Peyer's patch (tissue), 4 donors: ENCODE measurements around the gene MED20. TPM values are rescaled to one million over a fixed set of nuclear protein-coding genes. Genes with fewer than 3 reads are reported as not detected.
"Not testable (repeated sequence)": the region's sequence is repeated elsewhere in the genome, so short reads cannot be mapped to it uniquely, and the experiment has no call there.

Source experiments
- DNase-seq, 3 donors: peaks; one replicate each; pipeline ENCODE4 v3.0.0-alpha.2; 2017 to 2019
- H3K27ac ChIP-seq, 4 donors: fragments of 200-600 bp; sonication (generic); one replicate each; pipeline ENCODE4 v1.5.1; 2016 to 2019
- H3K27me3 ChIP-seq, 2 donors: fragments of 200-600 bp; sonication (generic); one replicate each; pipeline ENCODE4 v1.5.1; 2019
- H3K36me3 ChIP-seq, 3 donors: fragments of 200-600 bp; sonication (generic); one replicate each; pipeline ENCODE4 v1.5.1; 2016 to 2019
- H3K4me1 ChIP-seq, 4 donors: fragments of 200-600 bp; sonication (generic); one replicate each; pipeline ENCODE4 v1.5.1; 2016 to 2019
- H3K4me3 ChIP-seq, 4 donors: fragments of 200-600 bp; sonication (generic); 1 replicate in 3 of 4; 2 replicates in 1 of 4; pipeline ENCODE4 v1.5.1; 2016 to 2019; ENCODE audit warnings: mild to moderate bottlenecking in 1 of 4
- H3K9me3 ChIP-seq, 4 donors: fragments of 200-600 bp; sonication (generic); one replicate each; pipeline ENCODE4 v1.5.1; 2016 to 2019; ENCODE audit warnings: mild to moderate bottlenecking in 1 of 4
- POLR2A ChIP-seq, 2 donors: fragments of 450-650 bp; IDR thresholded peaks; one replicate each; pipeline ENCODE4 v1.5.1; 2017; ENCODE audit warnings: antibody characterized with exemption in 2 of 2, mild to moderate bottlenecking in 2 of 2, moderate library complexity in 2 of 2
- total RNA-seq, 4 donors: library from RNA; depleted of rRNA; stranded (reverse); fragments of >200 nt; gene quantifications; one replicate each; pipeline ENCODE4 v1.1.0, GENCODE V29; 2016
- TF ChIP-seq, protein P1 (sequence below), 6 experiments: fragments of 450-650 bp in 4 of 6; fragments of 200-600 bp in 2 of 6; sonication (generic) in 1 of 6; IDR thresholded peaks; one replicate each; pipeline ENCODE4 v1.5.1; 2017 to 2019; ENCODE audit warnings: antibody characterized with exemption in 6 of 6, mild to moderate bottlenecking in 3 of 6, moderate library complexity in 1 of 6

Gene MED20
- total RNA-seq, 4 donors from 2014 or later, result 6.6 to 24.3 (median 18.0) TPM

DNA sequence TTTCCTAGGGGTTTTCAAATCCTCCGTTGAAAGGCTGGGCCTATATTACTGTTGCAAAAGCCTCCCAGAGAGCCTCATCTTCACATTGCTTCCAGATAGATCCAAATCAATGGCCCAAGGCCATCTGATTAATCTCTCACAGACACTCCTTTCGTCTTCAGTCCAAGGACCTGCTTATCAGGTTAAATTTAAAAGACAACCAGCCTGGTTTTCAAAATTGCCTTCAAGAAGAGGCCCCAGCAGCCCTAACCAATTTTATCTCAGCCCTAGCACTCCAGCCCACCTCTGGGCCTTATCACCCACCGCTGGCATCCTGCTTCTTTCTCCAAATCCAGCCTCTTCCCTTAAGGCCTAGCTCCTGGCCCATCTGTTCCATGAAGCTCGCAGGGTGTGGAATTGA is 36.2 kb upstream of the MED20 start:
- TF ChIP-seq POLR2A (IDR thresholded peaks at IDR 0.05), result no peak
- TF ChIP-seq, protein P1, sequence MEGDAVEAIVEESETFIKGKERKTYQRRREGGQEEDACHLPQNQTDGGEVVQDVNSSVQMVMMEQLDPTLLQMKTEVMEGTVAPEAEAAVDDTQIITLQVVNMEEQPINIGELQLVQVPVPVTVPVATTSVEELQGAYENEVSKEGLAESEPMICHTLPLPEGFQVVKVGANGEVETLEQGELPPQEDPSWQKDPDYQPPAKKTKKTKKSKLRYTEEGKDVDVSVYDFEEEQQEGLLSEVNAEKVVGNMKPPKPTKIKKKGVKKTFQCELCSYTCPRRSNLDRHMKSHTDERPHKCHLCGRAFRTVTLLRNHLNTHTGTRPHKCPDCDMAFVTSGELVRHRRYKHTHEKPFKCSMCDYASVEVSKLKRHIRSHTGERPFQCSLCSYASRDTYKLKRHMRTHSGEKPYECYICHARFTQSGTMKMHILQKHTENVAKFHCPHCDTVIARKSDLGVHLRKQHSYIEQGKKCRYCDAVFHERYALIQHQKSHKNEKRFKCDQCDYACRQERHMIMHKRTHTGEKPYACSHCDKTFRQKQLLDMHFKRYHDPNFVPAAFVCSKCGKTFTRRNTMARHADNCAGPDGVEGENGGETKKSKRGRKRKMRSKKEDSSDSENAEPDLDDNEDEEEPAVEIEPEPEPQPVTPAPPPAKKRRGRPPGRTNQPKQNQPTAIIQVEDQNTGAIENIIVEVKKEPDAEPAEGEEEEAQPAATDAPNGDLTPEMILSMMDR (IDR thresholded peaks at IDR 0.05), result no peak
- no peak overlapping the region for H3K4me3 ChIP-seq
- no peaks in the 10 kb centered on the region for H3K9me3 ChIP-seq
- H3K4me1 ChIP-seq, result no peaks in the 10 kb centered on the region
- H3K36me3 ChIP-seq, result no peaks in the 10 kb centered on the region
- DNase-seq, result no peak
- H3K27me3 ChIP-seq, result no peaks in the 10 kb centered on the region
- no peak overlapping the region for H3K27ac ChIP-seq

DNA sequence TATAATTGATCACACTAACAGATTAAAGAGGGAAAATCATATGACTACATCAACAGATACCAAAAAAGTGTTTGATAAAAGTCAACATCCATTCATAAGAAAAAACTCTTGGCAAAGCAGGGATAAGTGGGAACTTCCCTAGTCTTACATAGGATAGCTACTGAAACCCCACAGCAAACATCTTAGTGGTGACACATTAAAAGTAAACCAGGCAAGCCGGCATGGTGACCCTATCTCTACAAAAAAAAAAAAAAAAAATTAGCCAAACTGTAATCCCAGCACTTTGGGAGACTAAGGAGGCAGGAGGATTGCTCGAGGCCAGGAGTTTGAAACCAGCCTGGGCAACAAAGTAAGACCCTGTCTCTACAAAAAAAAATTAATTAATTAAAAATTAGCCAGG is 34.5 kb upstream of the MED20 start:
- TF ChIP-seq, protein P1 (IDR thresholded peaks at IDR 0.05), result no peak
- TF ChIP-seq POLR2A (IDR thresholded peaks at IDR 0.05), result no peak
- no peaks in the 10 kb centered on the region for H3K9me3 ChIP-seq
- no peak overlapping the region for H3K27ac ChIP-seq
- H3K4me3 ChIP-seq, result no peak overlapping the region
- no peaks in the 10 kb centered on the region for H3K27me3 ChIP-seq
- H3K4me1 ChIP-seq, result no peaks in the 10 kb centered on the region
- no peak for DNase-seq
- no peaks in the 10 kb centered on the region for H3K36me3 ChIP-seq

DNA sequence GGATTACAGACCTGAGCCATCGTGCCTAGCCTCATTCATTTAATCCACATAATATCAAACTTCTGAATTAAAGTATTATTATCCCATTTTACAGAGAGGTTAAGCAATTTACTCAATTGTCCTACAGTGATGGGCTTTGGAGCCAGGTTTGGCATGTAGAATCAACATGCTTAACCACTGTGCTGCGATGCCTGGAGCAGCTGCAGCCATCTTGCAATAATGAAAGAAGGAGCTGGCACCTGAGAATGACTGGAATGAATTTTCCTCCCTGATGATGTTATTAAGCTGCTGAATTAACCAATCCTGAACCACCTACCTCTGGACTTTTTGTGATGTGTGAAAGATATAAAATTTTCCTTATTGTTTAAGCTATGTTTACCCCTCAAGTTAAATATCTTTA is 33.7 kb upstream of the MED20 start:
- Histone ChIP-seq H3K9me3 (no peaks in the 10 kb centered on the region), H3K4me3 (no peak overlapping the region), H3K36me3 (no peaks in the 10 kb centered on the region), H3K4me1 (no peaks in the 10 kb centered on the region), H3K27ac (no peak overlapping the region), H3K27me3 (no peaks in the 10 kb centered on the region)
- no peak for DNase-seq
- TF ChIP-seq POLR2A (IDR thresholded peaks at IDR 0.05), result no peak
- TF ChIP-seq, protein P1 (IDR thresholded peaks at IDR 0.05), result no peak

DNA sequence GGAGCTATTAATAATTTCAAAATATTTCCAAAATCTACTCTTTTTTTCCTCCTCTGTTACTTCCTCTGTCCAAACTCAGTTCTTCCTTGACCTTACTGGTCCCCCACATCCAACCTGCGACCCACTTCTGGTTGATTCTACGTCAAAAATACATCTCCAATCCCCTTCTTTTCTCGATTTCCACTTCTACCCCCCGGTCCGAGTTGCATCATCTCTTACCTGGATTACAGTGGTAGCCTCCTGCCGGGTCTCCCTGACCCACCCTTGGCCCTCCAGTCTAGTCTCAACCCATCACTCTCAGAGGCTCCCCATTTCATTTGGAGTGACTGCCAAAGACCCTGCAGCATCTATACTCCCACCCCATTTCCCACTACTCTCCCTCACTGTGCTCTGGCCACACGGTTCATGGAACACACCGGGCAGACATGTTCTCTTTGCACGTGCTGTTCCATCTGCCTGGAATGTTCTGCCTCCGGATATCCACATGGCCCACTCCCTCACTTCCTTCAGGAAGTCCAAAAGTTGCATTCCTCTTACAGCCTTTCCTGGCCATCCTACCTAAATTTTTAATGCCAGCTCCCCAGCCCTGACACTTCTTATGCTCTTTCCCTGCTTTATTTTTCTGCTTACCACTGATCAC is 26.8 kb upstream of the MED20 start:
- Histone ChIP-seq H3K4me1 (no peaks in the 10 kb centered on the region), H3K27ac (no peak overlapping the region), H3K9me3 (no peaks in the 10 kb centered on the region), H3K36me3 (no peaks in the 10 kb centered on the region), H3K4me3 (no peak overlapping the region), H3K27me3 (no peaks in the 10 kb centered on the region)
- no peak for DNase-seq
- no peak for TF ChIP-seq POLR2A (IDR thresholded peaks at IDR 0.05)
- TF ChIP-seq, protein P1 (IDR thresholded peaks at IDR 0.05), result no peak

DNA sequence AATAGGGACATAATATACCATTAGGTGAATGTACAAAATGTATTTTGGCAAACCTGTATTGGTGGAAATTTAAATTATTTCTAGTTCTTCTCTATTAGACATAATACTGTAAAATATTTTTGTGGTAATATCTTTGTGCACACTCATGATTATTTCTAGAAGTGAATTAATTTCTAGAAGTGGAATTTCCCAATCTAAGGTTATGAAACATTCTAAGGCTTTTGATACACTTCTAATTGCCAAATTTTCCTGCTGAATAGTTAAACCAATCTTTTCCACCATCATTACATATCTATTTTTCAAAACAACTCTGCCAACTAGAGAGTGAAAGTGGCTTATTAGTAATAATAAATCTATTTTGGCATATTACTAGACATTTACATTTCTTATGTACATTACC is 22.5 kb upstream of the MED20 start:
- no peaks in the 10 kb centered on the region for H3K27me3 ChIP-seq
- H3K36me3 ChIP-seq, result no peaks in the 10 kb centered on the region
- no peak for DNase-seq
- no peak overlapping the region for H3K4me3 ChIP-seq
- H3K27ac ChIP-seq, result no peak overlapping the region
- H3K4me1 ChIP-seq, result peaks cover 0 to 32% (median 25%) of the 10 kb centered on the region in 4 donors
- TF ChIP-seq, protein P1 (IDR thresholded peaks at IDR 0.05), result no peak
- no peak for TF ChIP-seq POLR2A (IDR thresholded peaks at IDR 0.05)
- no peaks in the 10 kb centered on the region for H3K9me3 ChIP-seq

DNA sequence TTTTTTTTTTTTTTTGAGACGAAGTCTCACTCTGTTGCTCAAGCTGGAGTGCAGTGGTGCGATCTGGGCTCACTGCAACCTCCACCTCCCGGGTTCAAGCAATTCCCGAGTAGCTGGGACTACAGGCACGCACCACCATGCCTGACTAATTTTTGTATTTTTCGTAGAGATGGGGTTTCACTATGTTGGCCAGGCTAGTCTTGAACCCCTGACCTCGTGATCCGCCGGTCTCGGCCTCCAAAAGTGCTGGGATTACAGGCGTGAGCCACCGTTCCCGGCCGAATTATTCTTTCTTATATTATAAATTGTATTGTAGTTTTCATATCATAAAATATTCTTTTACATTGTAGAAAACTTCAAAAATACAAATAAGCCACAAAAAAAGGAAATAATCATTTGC is 21.9 kb upstream of the MED20 start:
- H3K4me3 ChIP-seq, H3K27ac ChIP-seq, H3K9me3 ChIP-seq, H3K27me3 ChIP-seq, DNase-seq, H3K36me3 ChIP-seq: not testable (repeated sequence)
- peaks cover 0 to 37% (median 28%) of the 10 kb centered on the region in 4 donors for H3K4me1 ChIP-seq
